ENCODE data around the gene MIS12.

DNA sequence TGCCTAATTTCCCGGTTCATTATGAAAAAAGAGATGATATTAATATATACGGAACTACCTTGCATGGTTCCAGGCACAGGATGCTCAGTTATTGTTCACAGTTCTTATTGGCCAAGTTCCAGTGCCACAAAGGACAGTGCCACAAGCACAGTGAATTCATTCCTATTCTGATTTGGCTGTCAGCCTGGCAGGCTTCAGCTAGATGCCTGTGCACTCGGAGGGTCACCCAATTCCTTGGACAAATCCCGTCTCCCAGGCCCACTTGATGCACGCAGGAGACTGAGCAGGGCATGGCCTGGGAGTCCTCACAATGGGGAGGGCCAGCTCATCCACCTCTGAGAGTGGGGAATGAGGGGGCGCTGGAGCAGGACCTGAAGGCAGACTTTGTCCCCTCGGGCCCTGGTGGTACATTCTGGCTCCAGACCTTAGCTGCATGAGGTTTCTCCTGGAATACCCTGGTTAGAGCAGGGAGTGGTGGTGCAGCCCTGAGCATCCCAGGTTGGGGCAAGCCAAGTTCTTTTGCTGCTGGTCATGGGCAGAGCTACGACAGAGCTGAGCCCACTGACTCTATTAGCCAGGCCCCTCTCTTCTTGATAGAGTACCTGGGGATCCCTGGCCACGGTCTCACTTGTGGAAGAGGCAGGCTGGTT is 41.4 kb downstream of the MIS12 start:
- no peak for TF ChIP-seq GATA2 (IDR thresholded peaks at IDR 0.05; ENCODE audit: low read depth, low read length)
- no peak for TF ChIP-seq GATA3 (IDR thresholded peaks at IDR 0.05; ENCODE audit: low read depth, low read length)
